ENCODE measurements around the gene SLC25A38. TPM values are rescaled to one million over a fixed set of nuclear protein-coding genes. Genes with fewer than 3 reads are reported as not detected.

SLC25A38 gene
- total RNA-seq, 1 donor from 2014 or later: 21.0 TPM

DNA sequence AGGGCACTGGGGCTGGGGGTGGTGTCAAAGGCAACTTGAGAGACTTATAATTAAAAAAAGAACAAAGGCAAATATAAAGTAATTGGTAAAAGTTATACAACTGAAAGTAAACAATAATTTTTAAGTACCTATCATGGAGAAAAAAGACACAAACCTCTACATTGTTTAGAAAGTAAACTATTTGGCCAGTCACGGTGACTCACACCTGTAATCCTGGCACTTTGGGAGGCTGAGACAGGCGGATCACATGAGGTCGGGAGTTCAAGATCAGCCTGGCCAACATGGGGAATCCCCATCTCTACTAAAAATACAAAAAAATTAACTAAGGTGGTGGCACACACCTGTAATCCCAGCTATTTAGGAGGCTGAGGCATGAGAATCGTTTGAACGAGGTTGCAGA, 49.2 kb downstream of the SLC25A38 start:
- no peaks in the 10 kb centered on the region for H3K36me3 ChIP-seq
- no peak overlapping the region for H3K4me3 ChIP-seq
- peaks cover 25% of the 10 kb centered on the region for H3K4me1 ChIP-seq
- no peaks in the 10 kb centered on the region for H3K9me3 ChIP-seq (replicated peaks)
- TF ChIP-seq, protein P1, sequence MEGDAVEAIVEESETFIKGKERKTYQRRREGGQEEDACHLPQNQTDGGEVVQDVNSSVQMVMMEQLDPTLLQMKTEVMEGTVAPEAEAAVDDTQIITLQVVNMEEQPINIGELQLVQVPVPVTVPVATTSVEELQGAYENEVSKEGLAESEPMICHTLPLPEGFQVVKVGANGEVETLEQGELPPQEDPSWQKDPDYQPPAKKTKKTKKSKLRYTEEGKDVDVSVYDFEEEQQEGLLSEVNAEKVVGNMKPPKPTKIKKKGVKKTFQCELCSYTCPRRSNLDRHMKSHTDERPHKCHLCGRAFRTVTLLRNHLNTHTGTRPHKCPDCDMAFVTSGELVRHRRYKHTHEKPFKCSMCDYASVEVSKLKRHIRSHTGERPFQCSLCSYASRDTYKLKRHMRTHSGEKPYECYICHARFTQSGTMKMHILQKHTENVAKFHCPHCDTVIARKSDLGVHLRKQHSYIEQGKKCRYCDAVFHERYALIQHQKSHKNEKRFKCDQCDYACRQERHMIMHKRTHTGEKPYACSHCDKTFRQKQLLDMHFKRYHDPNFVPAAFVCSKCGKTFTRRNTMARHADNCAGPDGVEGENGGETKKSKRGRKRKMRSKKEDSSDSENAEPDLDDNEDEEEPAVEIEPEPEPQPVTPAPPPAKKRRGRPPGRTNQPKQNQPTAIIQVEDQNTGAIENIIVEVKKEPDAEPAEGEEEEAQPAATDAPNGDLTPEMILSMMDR (IDR thresholded peaks at IDR 0.05; ENCODE audit: borderline replicate concordance): no peak
- H3K27me3 ChIP-seq (ENCODE audit: low read depth): no peaks in the 10 kb centered on the region
- intact Hi-C loops (cut with micrococcal nuclease): no loop called here
- DNase-seq: no peak
- H3K27ac ChIP-seq (replicated peaks): no peak overlapping the region

DNA sequence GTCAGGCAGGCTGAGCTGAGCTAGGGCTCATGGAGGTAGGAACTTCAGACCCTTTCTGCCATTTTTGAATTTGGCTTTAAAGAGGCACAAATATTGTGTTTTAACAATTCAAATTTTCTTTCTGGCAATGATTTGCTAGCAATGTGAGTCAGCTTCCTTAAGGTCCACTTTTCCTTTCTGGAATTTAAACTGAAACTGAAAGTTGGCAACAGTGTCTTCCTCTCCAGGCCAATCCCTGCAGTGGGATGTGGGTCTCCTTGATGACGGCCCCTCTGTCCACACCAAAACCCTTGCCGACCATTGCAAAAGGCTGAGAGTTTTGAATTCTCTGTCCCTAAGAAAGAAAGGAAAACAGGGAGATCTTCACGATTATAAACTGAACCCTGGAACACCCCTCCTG, 50.5 kb downstream of the SLC25A38 start:
- Histone ChIP-seq H3K4me1 (peaks cover 20% of the 10 kb centered on the region), H3K4me3 (peak overlapping the region; percentile 1), H3K9me3 (replicated peaks) (no peaks in the 10 kb centered on the region), H3K36me3 (no peaks in the 10 kb centered on the region), H3K27ac (replicated peaks) (peak overlapping the region; percentile 73), H3K27me3 (ENCODE audit: low read depth) (no peaks in the 10 kb centered on the region)
- DNase-seq: no peak
- intact Hi-C loops (cut with micrococcal nuclease): no loop called here
- TF ChIP-seq, protein P1 (IDR thresholded peaks at IDR 0.05; ENCODE audit: borderline replicate concordance): no peak

DNA sequence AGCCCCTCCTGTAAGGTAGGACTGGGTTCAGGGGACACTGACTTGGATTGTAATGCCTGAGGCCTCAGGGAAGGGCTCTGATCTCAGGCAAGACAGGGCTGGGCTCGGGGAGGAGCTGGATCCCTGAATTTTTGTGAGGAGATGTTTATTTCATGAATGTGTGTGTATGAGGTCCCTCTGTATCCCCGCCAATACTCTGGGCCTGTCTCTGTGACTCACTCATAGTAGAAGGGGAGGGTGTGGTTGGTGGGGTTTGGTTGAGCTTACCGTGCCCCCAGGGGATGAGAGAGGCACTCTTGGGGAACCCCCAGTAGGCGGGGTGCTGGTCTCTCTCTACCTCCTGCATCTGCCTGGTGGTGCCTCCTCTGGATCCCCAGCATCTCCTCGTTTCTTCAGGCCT, 51.4 kb downstream of the SLC25A38 start:
- Histone ChIP-seq H3K36me3 (no peaks in the 10 kb centered on the region), H3K27ac (replicated peaks) (no peak overlapping the region), H3K4me1 (peaks cover 13% of the 10 kb centered on the region), H3K9me3 (replicated peaks) (no peaks in the 10 kb centered on the region), H3K27me3 (ENCODE audit: low read depth) (no peaks in the 10 kb centered on the region), H3K4me3 (no peak overlapping the region)
- DNase-seq: no peak
- intact Hi-C loops (cut with micrococcal nuclease): no loop called here
- TF ChIP-seq, protein P1 (IDR thresholded peaks at IDR 0.05; ENCODE audit: borderline replicate concordance): no peak

DNA sequence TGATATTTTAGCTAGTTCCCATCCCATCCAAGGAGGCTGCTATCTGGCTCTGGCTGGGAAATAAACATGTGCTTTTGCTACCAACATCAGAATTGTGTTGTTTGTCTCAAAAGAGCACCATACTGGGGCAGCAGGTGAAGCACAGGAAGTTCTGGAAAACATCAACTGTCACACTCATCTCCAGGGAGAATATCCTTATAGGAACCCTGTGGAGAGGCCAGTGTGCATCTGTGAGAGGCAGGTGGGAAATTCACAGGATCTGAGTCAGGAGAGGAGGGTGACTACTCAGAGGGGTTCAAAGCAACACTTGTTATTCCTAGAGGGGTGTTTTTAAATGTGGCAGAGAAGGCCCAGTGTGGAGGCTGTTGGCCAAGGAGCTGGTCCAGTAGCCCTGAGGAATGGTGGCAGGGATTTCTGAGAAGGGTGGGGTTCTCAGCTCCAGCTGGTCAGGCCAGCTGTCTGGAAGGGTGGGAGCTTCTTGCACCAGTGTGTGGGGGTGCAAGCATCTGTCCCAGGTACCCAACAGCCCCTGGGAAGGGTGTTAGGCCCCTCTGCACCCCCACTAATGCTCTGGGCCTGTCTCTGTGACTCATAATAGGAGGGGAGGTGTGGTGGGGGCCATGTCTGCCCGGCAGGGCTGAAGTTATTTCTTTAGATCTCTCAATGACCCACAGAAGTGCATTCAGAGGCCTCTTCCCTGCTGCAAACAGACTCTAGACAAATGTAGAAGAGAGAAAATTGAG, 52.0 kb downstream of the SLC25A38 start:
- no peak for DNase-seq
- no peak overlapping the region for H3K27ac ChIP-seq (replicated peaks)
- TF ChIP-seq, protein P1 (IDR thresholded peaks at IDR 0.05; ENCODE audit: borderline replicate concordance): no peak
- intact Hi-C loops (cut with micrococcal nuclease): no loop called here
- no peaks in the 10 kb centered on the region for H3K9me3 ChIP-seq (replicated peaks)
- H3K4me1 ChIP-seq: peaks cover 13% of the 10 kb centered on the region
- no peaks in the 10 kb centered on the region for H3K27me3 ChIP-seq (ENCODE audit: low read depth)
- H3K36me3 ChIP-seq: no peaks in the 10 kb centered on the region
- H3K4me3 ChIP-seq: no peak overlapping the region

DNA sequence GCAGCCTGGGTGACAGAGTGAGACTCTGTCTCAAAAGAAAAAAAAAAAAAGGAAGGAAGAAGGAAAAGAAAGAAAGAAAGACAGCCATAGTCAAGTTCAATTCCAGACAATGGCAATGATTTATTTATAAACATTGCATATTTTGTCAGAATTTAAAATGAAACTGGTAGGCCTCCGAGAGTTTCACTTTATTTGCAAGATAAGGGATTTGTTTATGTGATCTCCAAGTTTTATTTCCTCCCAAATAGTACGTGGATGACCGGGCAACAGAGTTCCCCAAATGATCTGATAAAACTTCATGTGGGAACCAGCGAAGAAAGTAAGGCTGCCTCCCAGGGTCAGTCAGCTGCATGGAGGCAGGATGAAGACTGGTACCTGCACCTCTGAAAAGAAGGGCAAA, 55.7 kb downstream of the SLC25A38 start:
- no peak overlapping the region for H3K27ac ChIP-seq (replicated peaks)
- DNase-seq: no peak
- intact Hi-C loops (cut with micrococcal nuclease): no loop called here
- H3K27me3 ChIP-seq (ENCODE audit: low read depth): no peaks in the 10 kb centered on the region
- TF ChIP-seq, protein P1 (IDR thresholded peaks at IDR 0.05; ENCODE audit: borderline replicate concordance): no peak
- H3K4me3 ChIP-seq: no peak overlapping the region
- no peaks in the 10 kb centered on the region for H3K36me3 ChIP-seq
- no peaks in the 10 kb centered on the region for H3K9me3 ChIP-seq (replicated peaks)
- H3K4me1 ChIP-seq: peaks cover 2% of the 10 kb centered on the region
